Endothelial cell of umbilical vein (primary cell): ENCODE measurements around the gene ABL1. TPM values are rescaled to one million over a fixed set of nuclear protein-coding genes. Genes with fewer than 3 reads are reported as not detected.

ENCODE experiments used
- BruUV-seq: library from RNA; stranded (reverse); fragments of 400-500 nt; replicated peaks from 2 replicates; lab custom pipeline; 2021; lab: Mats Ljungman, UMichigan
- CTCF ChIA-PET: fragments of 300-600, 350-600 bp; sonication (Branson Sonifier 250); formaldehyde crosslinking; loops from one replicate; lab custom pipeline; 2021; ENCODE audit warnings: antibody characterized with exemption, inconsistent platforms; lab: Charles Lee
- POLR2A ChIA-PET: fragments of 300-600, 350-600 bp; sonication (Branson Sonifier 250); formaldehyde crosslinking; loops from one replicate; lab custom pipeline; 2021; ENCODE audit warnings: antibody characterized with exemption, inconsistent platforms; lab: Charles Lee
- DNase-seq: peaks from one replicate; pipeline ENCODE4 v3.0.0-alpha.2; 2011; ENCODE audit warnings: low read depth, low spot score
- FAIRE-seq: peaks from 2 replicates; lab custom pipeline; 2011; peaks lifted over from hg19 to GRCh38; lab: Jason Lieb, UNC
- H2AFZ ChIP-seq: 2 replicates; pipeline ENCODE4 v1.6.0; 2012; ENCODE audit warnings: low read depth, low read length, control low read depth, inconsistent platforms
- H3K27ac ChIP-seq: 2 replicates; pipeline ENCODE4 v1.5.1; 2011; ENCODE audit warnings: low read depth, mild to moderate bottlenecking, control low read depth, low read length, moderate library complexity; ENCODE audit not compliant: insufficient read depth
- H3K27me3 ChIP-seq, 2 experiments: 2 replicates each; pipeline versions ENCODE4 v1.6.0 to v1.6.1; 2011; ENCODE audit warnings: low read length in 2 of 2, mixed read lengths in 1 of 2; ENCODE audit not compliant: control insufficient read depth in 2 of 2, insufficient read depth in 2 of 2
- H3K36me3 ChIP-seq, 2 experiments: 2 replicates in 1 of 2; 3 replicates in 1 of 2; pipeline ENCODE4 v1.5.1; 2011; ENCODE audit warnings: low read length in 2 of 2, mild to moderate bottlenecking in 1 of 2, moderate library complexity in 1 of 2; ENCODE audit not compliant: control insufficient read depth in 2 of 2, insufficient read depth in 2 of 2; ENCODE audit errors: extremely low read depth in 1 of 2
- H3K4me1 ChIP-seq: 3 replicates; pipeline ENCODE4 v1.5.1; 2011; ENCODE audit warnings: mild to moderate bottlenecking, low read length; ENCODE audit not compliant: control insufficient read depth, insufficient read depth; ENCODE audit errors: extremely low read depth
- H3K4me2 ChIP-seq: 2 replicates; pipeline ENCODE4 v1.6.1; 2011; ENCODE audit warnings: low read length, control low read depth, mixed read lengths; ENCODE audit not compliant: insufficient read depth
- H3K4me3 ChIP-seq, 3 experiments: fragments of 200-600 bp in 1 of 3; sonication (generic), shearing (Covaris generic) in 1 of 3; replicated peaks in 1 of 3; 2 replicates each; pipeline ENCODE4 v1.5.1; 2011 to 2016; ENCODE audit warnings: control low read depth in 3 of 3, low read length in 3 of 3, mild to moderate bottlenecking in 2 of 3, inconsistent platforms in 1 of 3, low read depth in 1 of 3, moderate library complexity in 1 of 3; ENCODE audit not compliant: insufficient read depth in 1 of 3
- H3K79me2 ChIP-seq: 2 replicates; pipeline ENCODE4 v1.6.0; 2012; ENCODE audit warnings: low read length, inconsistent platforms; ENCODE audit not compliant: control insufficient read depth, insufficient read depth
- H3K9ac ChIP-seq: replicated peaks from 2 replicates; pipeline ENCODE3; 2011; ENCODE audit warnings: low read length, control low read depth; ENCODE audit not compliant: insufficient read depth; ENCODE audit errors: extremely low read depth
- H3K9me1 ChIP-seq: replicated peaks from 3 replicates; pipeline ENCODE4 v1.6.0; 2011; ENCODE audit warnings: mild to moderate bottlenecking, low read length; ENCODE audit not compliant: control insufficient read depth, insufficient read depth; ENCODE audit errors: extremely low read depth
- H3K9me3 ChIP-seq: replicated peaks from 2 replicates; pipeline ENCODE4 v1.5.1; 2012; ENCODE audit warnings: low read length, inconsistent platforms; ENCODE audit not compliant: control insufficient read depth, insufficient read depth
- H4K20me1 ChIP-seq: replicated peaks from 2 replicates; pipeline ENCODE3; 2011; ENCODE audit warnings: mild to moderate bottlenecking, low read length; ENCODE audit not compliant: control insufficient read depth, insufficient read depth; ENCODE audit errors: extremely low read depth
- EZH2 ChIP-seq: IDR thresholded peaks from 2 replicates; pipeline ENCODE4 v1.6.1; 2012; ENCODE audit warnings: borderline replicate concordance, low read depth, mild to moderate bottlenecking, moderate library complexity, low read length, inconsistent platforms; ENCODE audit not compliant: severe bottlenecking
- FOS ChIP-seq: IDR thresholded peaks from 2 replicates; pipeline ENCODE4 v1.6.1; 2011; ENCODE audit warnings: mild to moderate bottlenecking, low read length, moderate library complexity, borderline replicate concordance; ENCODE audit not compliant: insufficient read depth
- GATA2 ChIP-seq: IDR thresholded peaks from 2 replicates; pipeline ENCODE4 v1.7.0; 2011; ENCODE audit warnings: low read depth, mild to moderate bottlenecking, moderate library complexity, mixed read lengths, low read length; ENCODE audit not compliant: insufficient read length, insufficient read depth
- JUN ChIP-seq: IDR thresholded peaks from 2 replicates; pipeline ENCODE4 v1.6.1; 2011; ENCODE audit warnings: borderline replicate concordance, low read depth; ENCODE audit not compliant: insufficient read length, insufficient read depth
- MYC ChIP-seq: IDR thresholded peaks from one replicate; pipeline ENCODE4 v1.6.1; 2011; ENCODE audit warnings: mild to moderate bottlenecking, low read depth, low read length
- POLR2A ChIP-seq: IDR thresholded peaks from 2 replicates; pipeline ENCODE4 v1.6.1; 2012; ENCODE audit warnings: low read depth, mild to moderate bottlenecking, control low read depth, low read length
- POLR2AphosphoS5 ChIP-seq: IDR thresholded peaks from 2 replicates; pipeline ENCODE4 v1.6.1; 2012; ENCODE audit warnings: low read depth, mild to moderate bottlenecking, control low read depth, low read length, moderate library complexity; ENCODE audit not compliant: insufficient read depth
- dilution Hi-C: fragments of 300-500 bp; cut with MboI; formaldehyde crosslinking; loops from one replicate; pipeline ENCODE4 v1.15.0; 2019; ENCODE audit warnings: low sequenced_read_pairs; ENCODE audit not compliant: extremely low pct_ligation_motif_present
- intact Hi-C: fragments of 100-400 bp; cut with micrococcal nuclease; formaldehyde crosslinking; loops from one replicate; pipeline ENCODE4 v1.10.0; 2022
- polyA plus RNA-seq, 4 experiments: library from polyadenylated mRNA; depleted of rRNA in 3 of 4; stranded (reverse) in 3 of 4; unstranded in 1 of 4; fragments of >200 nt; gene quantifications; 2 replicates each; pipeline versions ENCODE4 v1.2.1 to v1.2.3, GENCODE V29; 2011 to 2012; ENCODE audit warnings: missing spikeins in 1 of 4
- total RNA-seq: library from RNA; stranded (reverse); gene quantifications from 2 replicates; pipeline ENCODE4 v1.2.3, GENCODE V29; 2021
- TF ChIP-seq, protein P1 (sequence below), 2 donors: IDR thresholded peaks; 1 replicate in 1 of 2; 2 replicates in 1 of 2; pipeline ENCODE4 v1.5.1; 2011; ENCODE audit warnings: low read length in 2 of 2, mild to moderate bottlenecking in 2 of 2, moderate library complexity in 2 of 2, control low read depth in 1 of 2, inconsistent platforms in 1 of 2, low read depth in 1 of 2; ENCODE audit not compliant: insufficient read depth in 1 of 2; ENCODE audit errors: extremely low read depth in 1 of 2
- TF ChIP-seq, protein P2 (sequence below): IDR thresholded peaks from 2 replicates; pipeline ENCODE4 v1.6.1; 2011; ENCODE audit not compliant: insufficient read depth, insufficient read length

Gene ABL1
- total and polyA plus RNA-seq, 2 donors (not counting 3 experiments of a cell fraction or from before 2014, with no cell fraction given), result 32.1 to 87.1 TPM

DNA sequence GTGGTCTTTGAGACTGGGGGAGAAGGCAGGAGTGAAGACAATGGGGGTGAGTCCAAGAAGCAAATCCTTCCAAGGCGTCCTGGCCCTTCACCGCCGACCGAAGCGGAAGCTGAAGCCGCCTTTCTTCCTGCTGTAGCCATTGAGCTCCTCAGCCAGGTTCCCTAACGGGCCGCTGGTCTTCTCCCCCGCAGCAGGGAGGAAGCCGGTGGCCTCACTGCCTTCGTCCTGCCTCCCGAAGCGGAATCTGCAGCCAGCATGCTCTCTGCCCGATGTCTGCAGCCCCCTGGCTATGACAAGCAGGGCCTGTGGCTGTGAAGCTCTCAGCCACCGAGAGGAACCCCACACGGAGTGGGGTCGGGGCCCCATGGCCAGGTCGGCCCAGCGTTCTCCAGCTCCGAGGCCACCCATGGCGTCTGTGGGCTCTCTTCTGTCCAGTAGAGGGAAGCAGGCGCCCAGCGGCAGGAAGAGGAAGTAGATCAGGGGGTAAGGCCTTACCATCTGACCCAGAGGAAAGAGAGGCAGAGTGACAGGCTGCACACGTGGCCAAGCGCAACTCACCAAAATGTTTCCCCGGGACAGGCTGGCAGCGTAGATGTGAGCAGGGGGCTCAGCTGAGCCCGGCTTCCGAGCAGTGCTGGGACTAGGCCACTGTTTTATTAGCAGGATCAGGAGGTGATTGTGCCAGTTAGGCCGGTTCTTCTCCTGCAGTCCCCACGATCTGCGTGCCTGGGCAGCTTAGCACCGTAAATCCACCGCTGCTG lies 58.5 kb downstream of the ABL1 start:
- Histone ChIP-seq H3K4me2 (no peak overlapping the region), H3K9ac (no peak overlapping the region), H3K9me3 (no peaks in the 10 kb centered on the region), H3K9me1 (no peaks in the 10 kb centered on the region), H3K79me2 (no peaks in the 10 kb centered on the region), H3K27ac (no peak overlapping the region), H3K36me3 (peaks cover 9 to 22% of the 10 kb centered on the region in 2 experiments), H2AFZ (no peak overlapping the region), H3K27me3 (no peaks in the 10 kb centered on the region), H3K4me1 (no peaks in the 10 kb centered on the region), H4K20me1 (no peaks in the 10 kb centered on the region), H3K4me3 (no peak overlapping the region)
- TF ChIP-seq, protein P1, sequence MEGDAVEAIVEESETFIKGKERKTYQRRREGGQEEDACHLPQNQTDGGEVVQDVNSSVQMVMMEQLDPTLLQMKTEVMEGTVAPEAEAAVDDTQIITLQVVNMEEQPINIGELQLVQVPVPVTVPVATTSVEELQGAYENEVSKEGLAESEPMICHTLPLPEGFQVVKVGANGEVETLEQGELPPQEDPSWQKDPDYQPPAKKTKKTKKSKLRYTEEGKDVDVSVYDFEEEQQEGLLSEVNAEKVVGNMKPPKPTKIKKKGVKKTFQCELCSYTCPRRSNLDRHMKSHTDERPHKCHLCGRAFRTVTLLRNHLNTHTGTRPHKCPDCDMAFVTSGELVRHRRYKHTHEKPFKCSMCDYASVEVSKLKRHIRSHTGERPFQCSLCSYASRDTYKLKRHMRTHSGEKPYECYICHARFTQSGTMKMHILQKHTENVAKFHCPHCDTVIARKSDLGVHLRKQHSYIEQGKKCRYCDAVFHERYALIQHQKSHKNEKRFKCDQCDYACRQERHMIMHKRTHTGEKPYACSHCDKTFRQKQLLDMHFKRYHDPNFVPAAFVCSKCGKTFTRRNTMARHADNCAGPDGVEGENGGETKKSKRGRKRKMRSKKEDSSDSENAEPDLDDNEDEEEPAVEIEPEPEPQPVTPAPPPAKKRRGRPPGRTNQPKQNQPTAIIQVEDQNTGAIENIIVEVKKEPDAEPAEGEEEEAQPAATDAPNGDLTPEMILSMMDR (IDR thresholded peaks at IDR 0.05; ENCODE audit: extremely low read depth in 1 of 2, insufficient read depth in 1 of 2, low read depth in 1 of 2, low read length in 2 of 2), result peak in 1 of 2 donors; percentile 16
- no peak for TF ChIP-seq FOS
- no peak for TF ChIP-seq MYC
- POLR2A ChIA-PET, result no interaction called here
- DNase-seq (no peak), FAIRE-seq (no peak)
- CTCF ChIA-PET, result interaction anchor here (1.1 to 4.4 kb wide), 4 partner anchors 39 to 153 kb away, joined by 3 to 46 read pairs (median 16); no protein-coding TSS in a partner anchor
- dilution Hi-C loops (no loop called here), intact Hi-C loops (loop anchor here (2.0 to 5.0 kb wide), 2 partner anchors 47 to 154 kb away; no protein-coding TSS in a partner anchor)
- no TSS peak for BruUV-seq

DNA sequence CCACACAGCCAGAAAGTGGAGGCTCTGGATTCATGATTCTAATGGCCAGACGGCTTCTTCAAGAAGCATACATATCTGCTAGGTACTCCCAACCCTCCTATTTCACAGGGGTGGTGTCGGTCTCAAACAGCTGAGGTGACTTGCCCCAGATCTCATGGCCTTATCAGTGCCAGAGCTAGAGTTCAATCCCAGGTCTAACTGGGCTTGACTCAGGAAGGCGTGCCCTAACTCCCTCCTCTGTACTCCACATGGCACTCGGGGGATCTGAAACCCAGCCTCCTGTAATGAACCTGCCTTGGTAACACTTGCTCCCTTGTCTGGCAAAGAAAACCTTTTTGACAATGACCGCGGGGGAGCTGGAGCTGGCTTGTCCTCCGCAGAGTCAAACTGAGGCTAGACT lies 59.5 kb downstream of the ABL1 start:
- H4K20me1 ChIP-seq, result no peaks in the 10 kb centered on the region
- DNase-seq, result no peak

More for the DNA sequence above, 59.5 kb downstream of the ABL1 start:
- ChIA-PET CTCF (interaction anchor here (1.2 to 4.4 kb wide), 4 partner anchors 104 to 194 kb away, joined by 3 to 46 read pairs (median 15); no protein-coding TSS in a partner anchor), POLR2A (no interaction called here)
- TF ChIP-seq, protein P2, sequence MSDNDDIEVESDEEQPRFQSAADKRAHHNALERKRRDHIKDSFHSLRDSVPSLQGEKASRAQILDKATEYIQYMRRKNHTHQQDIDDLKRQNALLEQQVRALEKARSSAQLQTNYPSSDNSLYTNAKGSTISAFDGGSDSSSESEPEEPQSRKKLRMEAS, result no peak
- no peak for TF ChIP-seq POLR2AphosphoS5
- no peak for TF ChIP-seq EZH2
- TF ChIP-seq GATA2, result no peak
- TF ChIP-seq FOS, result no peak
- TF ChIP-seq MYC, result no peak
- TF ChIP-seq, protein P1 (IDR thresholded peaks at IDR 0.05; ENCODE audit: extremely low read depth in 1 of 2, insufficient read depth in 1 of 2, low read depth in 1 of 2, low read length in 2 of 2), result no peak
- TF ChIP-seq POLR2A, result no peak
- no peak for TF ChIP-seq JUN
- Histone ChIP-seq H3K79me2 (no peaks in the 10 kb centered on the region), H2AFZ (no peak overlapping the region), H3K4me1 (no peaks in the 10 kb centered on the region), H3K27me3 (no peaks in the 10 kb centered on the region), H3K4me3 (no peak overlapping the region), H3K9ac (no peak overlapping the region), H3K9me3 (no peaks in the 10 kb centered on the region), H3K27ac (no peak overlapping the region), H3K9me1 (no peaks in the 10 kb centered on the region), H3K36me3 (peaks cover 5 to 20% of the 10 kb centered on the region in 2 experiments), H3K4me2 (no peak overlapping the region)
- dilution Hi-C loops, result no loop called here
- no peak for FAIRE-seq
- no TSS peak for BruUV-seq
- intact Hi-C loops, result loop anchor here (2.0 to 5.0 kb wide), 2 partner anchors 46 to 153 kb away; no protein-coding TSS in a partner anchor
